RKO (cell line): ENCODE data around the gene KDM1B.
"Not testable (repeated sequence)": the region's sequence is repeated elsewhere in the genome, so short reads cannot be mapped to it uniquely, and the experiment has no call there.

ENCODE experiments used
- DNase-seq: peaks from one replicate; pipeline ENCODE4 v3.0.0-alpha.2; 2016; ENCODE audit warnings: low spot score

KDM1B gene

GRCh38 chr6:18155150-18155863, at the start of gene KDM1B:
Gene KDM1B, plus strand, starts transcription at chr6:18155422. Its CDS starts 4,474 bp downstream, at chr6:18159896.
- DNase-seq: peak; percentile 96

- DNase-seq: no peak
Observed at GRCh38 chr6:18107061-18107460, 48.2 kb upstream of the KDM1B start.

- peak; percentile 19 for DNase-seq
Observed at GRCh38 chr6:18110162-18110561, 45.1 kb upstream of the KDM1B start.

GRCh38 chr6:18115356-18115755, 39.9 kb upstream of the KDM1B start:
- no peak for DNase-seq

GRCh38 chr6:18117136-18117535, 38.1 kb upstream of the KDM1B start:
- no peak for DNase-seq

GRCh38 chr6:18118330-18118729, 36.9 kb upstream of the KDM1B start:
- DNase-seq: no peak

- no peak for DNase-seq
Observed at GRCh38 chr6:18119236-18119635, 36.0 kb upstream of the KDM1B start.

GRCh38 chr6:18121580-18122127, 33.6 kb upstream of the KDM1B start:
- no peak for DNase-seq

GRCh38 chr6:18122128-18123093, 32.8 kb upstream of the KDM1B start, which contains the start of gene NHLRC1:
Gene NHLRC1, minus strand, starts transcription at chr6:18122677. Its CDS starts 71 bp downstream, at chr6:18122606.
- no peak for DNase-seq

- no peak for DNase-seq
Observed at GRCh38 chr6:18126121-18126520, 29.1 kb upstream of the KDM1B start.

GRCh38 chr6:18132346-18132745, 22.9 kb upstream of the KDM1B start:
- no peak for DNase-seq

- no peak for DNase-seq
Observed at GRCh38 chr6:18135171-18135570, 20.1 kb upstream of the KDM1B start.

GRCh38 chr6:18136260-18136659, 19.0 kb upstream of the KDM1B start:
- DNase-seq: no peak

GRCh38 chr6:18138906-18139305, 16.3 kb upstream of the KDM1B start:
- DNase-seq: no peak

- no peak for DNase-seq
Observed at GRCh38 chr6:18139935-18140621, 15.1 kb upstream of the KDM1B start.

GRCh38 chr6:18141805-18142590, 13.2 kb upstream of the KDM1B start:
- no peak for DNase-seq

- DNase-seq: no peak
Observed at GRCh38 chr6:18142591-18142861, 12.7 kb upstream of the KDM1B start.

GRCh38 chr6:18147160-18147559, 8.1 kb upstream of the KDM1B start:
- DNase-seq: peak; percentile 73

- DNase-seq: no peak
Observed at GRCh38 chr6:18147616-18148015, 7.6 kb upstream of the KDM1B start.

- DNase-seq: peak; percentile 77
Observed at GRCh38 chr6:18148304-18149025, 6.8 kb upstream of the KDM1B start.

- not testable (repeated sequence) for DNase-seq
Observed at GRCh38 chr6:18151391-18151790, 3.8 kb upstream of the KDM1B start.
